OCI-LY3 (cell line): ENCODE results near the gene RAP1GDS1.
"Not testable (repeated sequence)": the region's sequence is repeated elsewhere in the genome, so short reads cannot be mapped to it uniquely, and the experiment has no call there.

ENCODE experiments used
- EZH2phosphoT487 ChIP-seq: fragments of 200-600 bp; shearing (Covaris generic); IDR thresholded peaks from 2 replicates; pipeline ENCODE4 v1.6.1; 2018; ENCODE audit warnings: antibody characterized with exemption, mixed run types, low read depth
- TF ChIP-seq, protein P1 (sequence below): fragments of 200-600, 300-600 bp; sonication (generic); IDR thresholded peaks from 2 replicates; pipeline ENCODE4 v1.5.1; 2014; ENCODE audit warnings: antibody characterized with exemption, low read length, low read depth

DNA sequence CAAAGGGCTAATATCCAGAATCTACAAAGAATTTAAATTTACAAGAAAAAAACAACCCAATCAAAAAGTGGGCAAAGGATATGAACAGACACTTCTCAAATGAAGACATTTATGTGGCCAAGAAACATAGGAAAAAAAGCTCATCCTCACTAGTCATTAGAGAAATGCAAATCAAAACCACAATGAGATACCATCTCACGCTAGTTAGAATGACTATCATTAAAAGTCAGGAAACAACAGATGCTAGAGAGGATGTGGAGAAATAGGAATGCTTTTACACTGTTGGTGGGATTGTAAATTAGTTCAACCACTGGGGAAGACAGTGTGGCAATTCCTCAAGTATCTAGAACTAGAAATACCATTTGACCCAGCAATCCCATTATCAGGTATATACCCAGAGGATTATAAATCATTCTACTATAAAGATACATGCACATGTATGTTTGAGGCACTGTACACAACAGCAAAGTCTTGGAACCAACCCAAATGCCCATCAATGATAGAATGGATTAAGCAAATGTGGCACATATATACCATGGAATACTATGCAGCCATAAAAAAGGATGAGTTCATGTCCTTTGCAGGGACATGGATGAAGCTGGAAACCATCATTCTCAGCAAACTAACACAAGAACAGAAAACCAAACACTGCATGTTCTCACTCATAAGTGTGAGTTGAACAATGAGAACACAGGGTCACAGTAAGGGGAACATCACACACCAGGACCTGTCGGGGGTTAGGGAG, 200.1 kb downstream of the RAP1GDS1 start:
- TF ChIP-seq, protein P1, sequence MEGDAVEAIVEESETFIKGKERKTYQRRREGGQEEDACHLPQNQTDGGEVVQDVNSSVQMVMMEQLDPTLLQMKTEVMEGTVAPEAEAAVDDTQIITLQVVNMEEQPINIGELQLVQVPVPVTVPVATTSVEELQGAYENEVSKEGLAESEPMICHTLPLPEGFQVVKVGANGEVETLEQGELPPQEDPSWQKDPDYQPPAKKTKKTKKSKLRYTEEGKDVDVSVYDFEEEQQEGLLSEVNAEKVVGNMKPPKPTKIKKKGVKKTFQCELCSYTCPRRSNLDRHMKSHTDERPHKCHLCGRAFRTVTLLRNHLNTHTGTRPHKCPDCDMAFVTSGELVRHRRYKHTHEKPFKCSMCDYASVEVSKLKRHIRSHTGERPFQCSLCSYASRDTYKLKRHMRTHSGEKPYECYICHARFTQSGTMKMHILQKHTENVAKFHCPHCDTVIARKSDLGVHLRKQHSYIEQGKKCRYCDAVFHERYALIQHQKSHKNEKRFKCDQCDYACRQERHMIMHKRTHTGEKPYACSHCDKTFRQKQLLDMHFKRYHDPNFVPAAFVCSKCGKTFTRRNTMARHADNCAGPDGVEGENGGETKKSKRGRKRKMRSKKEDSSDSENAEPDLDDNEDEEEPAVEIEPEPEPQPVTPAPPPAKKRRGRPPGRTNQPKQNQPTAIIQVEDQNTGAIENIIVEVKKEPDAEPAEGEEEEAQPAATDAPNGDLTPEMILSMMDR = not testable (repeated sequence)
- not testable (repeated sequence) for TF ChIP-seq EZH2phosphoT487
